Left kidney (tissue), 2 donors: Measurements from ENCODE around the gene PRSS53. TPM values are rescaled to one million over a fixed set of nuclear protein-coding genes. Genes with fewer than 3 reads are reported as not detected.

Experiments
- DNase-seq: peaks from one replicate; pipeline ENCODE4 v3.0.0-alpha.2; 2013
- polyA plus RNA-seq: library from polyadenylated mRNA; unstranded; fragments of 120-200 nt; gene quantifications from one replicate; pipeline ENCODE4 v1.2.1, GENCODE V29; 2013; ENCODE audit not compliant: insufficient read length

Gene PRSS53
- polyA plus RNA-seq, 1 donor: 1.3 TPM

- no peak for DNase-seq
These were observed 44.8 kb downstream of the PRSS53 start for GRCh38 chr16:31043898-31044481.

GRCh38 chr16:31043352-31043751 lies 45.4 kb downstream of the PRSS53 start:
- no peak for DNase-seq

GRCh38 chr16:31042866-31043265 lies 45.9 kb downstream of the PRSS53 start:
- no peak for DNase-seq

GRCh38 chr16:31038993-31039392 lies 49.8 kb downstream of the PRSS53 start:
- no peak for DNase-seq

- no peak for DNase-seq
These were observed 52.1 kb downstream of the PRSS53 start for GRCh38 chr16:31036691-31037090.

GRCh38 chr16:31033709-31034492 lies 54.8 kb downstream of the PRSS53 start:
- DNase-seq: peak; percentile 79

Other genes starting within 250 kb of the PRSS53 start
- 35.0 TPM for gene BCL7C, start 194.9 kb downstream of the PRSS53 start, polyA plus RNA-seq
- gene CTF1, start 192.3 kb downstream of the PRSS53 start, polyA plus RNA-seq: 6.4 TPM
- gene FBXL19, start 165.4 kb downstream of the PRSS53 start, polyA plus RNA-seq: 16.9 TPM
- 17.2 TPM for gene ORAI3, start 139.9 kb downstream of the PRSS53 start, polyA plus RNA-seq
- gene SETD1A, start 131.2 kb downstream of the PRSS53 start, polyA plus RNA-seq: 17.6 TPM
- 6.7 TPM for gene HSD3B7, start 103.7 kb downstream of the PRSS53 start, polyA plus RNA-seq
- gene STX1B, start 78.3 kb downstream of the PRSS53 start, polyA plus RNA-seq: 2.5 TPM
- gene STX4, start 55.4 kb downstream of the PRSS53 start, polyA plus RNA-seq: 38.6 TPM
- gene ZNF668, start 14.7 kb downstream of the PRSS53 start, polyA plus RNA-seq: 5.1 TPM
- gene ZNF646, start 14.5 kb downstream of the PRSS53 start, polyA plus RNA-seq: 10.3 TPM
- 58.1 TPM for gene VKORC1, start 5.9 kb upstream of the PRSS53 start, polyA plus RNA-seq
- gene BCKDK, start 19.4 kb upstream of the PRSS53 start, polyA plus RNA-seq: 33.6 TPM
- 73.8 TPM for gene KAT8, start 28.7 kb upstream of the PRSS53 start, polyA plus RNA-seq
- gene PRSS8, start 46.8 kb upstream of the PRSS53 start, polyA plus RNA-seq: 54.4 TPM
- gene PRSS36, start 61.1 kb upstream of the PRSS53 start, polyA plus RNA-seq: 0.67 TPM
- 928 TPM for gene FUS, start 91.2 kb upstream of the PRSS53 start, polyA plus RNA-seq
- 7.3 TPM for gene PYCARD, start 113.8 kb upstream of the PRSS53 start, polyA plus RNA-seq
- 0.17 TPM for gene TRIM72, start 125.2 kb upstream of the PRSS53 start, polyA plus RNA-seq
- not detected for gene PYDC1, start 128.2 kb upstream of the PRSS53 start, polyA plus RNA-seq
- gene ITGAM, start 171.0 kb upstream of the PRSS53 start, polyA plus RNA-seq: 1.5 TPM